ENCODE results near the gene ZNF335.
"Not testable (repeated sequence)": the region's sequence is repeated elsewhere in the genome, so short reads cannot be mapped to it uniquely, and the experiment has no call there.

ZNF335 gene

DNA sequence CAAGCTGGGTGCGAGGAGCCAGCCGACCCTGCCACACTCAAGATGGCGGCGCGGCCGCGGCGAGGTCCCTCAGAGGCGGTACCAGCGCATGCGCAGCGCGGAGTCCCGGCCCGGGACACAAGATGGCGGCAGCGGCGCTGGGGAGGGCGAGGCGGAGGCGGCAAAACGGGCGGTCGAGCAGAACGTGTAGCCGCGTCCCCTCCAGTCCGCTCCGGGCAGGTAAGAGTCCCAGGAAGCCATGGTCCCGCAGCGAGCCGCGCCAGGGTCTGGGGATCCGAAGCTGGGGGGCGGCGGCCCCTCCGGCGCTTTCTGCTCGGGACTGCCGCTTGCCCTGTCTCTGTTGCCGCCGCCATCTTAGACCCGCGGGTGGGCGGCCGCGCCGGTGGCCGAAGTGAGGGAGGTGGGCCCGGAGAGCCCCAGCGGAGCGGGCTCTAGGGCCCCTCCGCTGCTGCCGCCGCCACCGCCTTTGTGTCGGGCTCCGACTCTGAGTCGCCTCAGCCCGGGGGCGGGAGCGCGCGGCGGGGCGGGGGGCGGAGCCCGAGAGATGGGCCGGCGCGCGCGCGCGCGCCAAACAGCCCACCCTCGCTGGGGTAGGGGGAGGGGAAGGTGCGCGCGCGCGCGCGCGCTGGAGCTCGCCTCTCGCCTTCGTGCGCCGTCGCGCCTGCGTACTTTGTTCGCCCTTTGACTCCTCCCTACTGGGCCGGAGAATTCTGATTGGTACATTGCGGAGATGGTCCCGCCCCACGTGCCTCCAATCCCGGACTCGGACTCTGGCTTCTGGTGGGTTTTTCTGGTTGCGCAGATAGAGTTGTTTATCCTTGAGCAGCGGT is 37.2 kb downstream of the ZNF335 start, which contains the start of gene PCIF1:
PCIF1 (plus strand) TSS at position 98 of the 830 bp plus-strand sequence. CDS start 4,317 bp downstream, outside the sequence.
- DNase-seq (ENCODE audit: low read depth in 2 of 2) = peak; percentile 98 to 99

DNA sequence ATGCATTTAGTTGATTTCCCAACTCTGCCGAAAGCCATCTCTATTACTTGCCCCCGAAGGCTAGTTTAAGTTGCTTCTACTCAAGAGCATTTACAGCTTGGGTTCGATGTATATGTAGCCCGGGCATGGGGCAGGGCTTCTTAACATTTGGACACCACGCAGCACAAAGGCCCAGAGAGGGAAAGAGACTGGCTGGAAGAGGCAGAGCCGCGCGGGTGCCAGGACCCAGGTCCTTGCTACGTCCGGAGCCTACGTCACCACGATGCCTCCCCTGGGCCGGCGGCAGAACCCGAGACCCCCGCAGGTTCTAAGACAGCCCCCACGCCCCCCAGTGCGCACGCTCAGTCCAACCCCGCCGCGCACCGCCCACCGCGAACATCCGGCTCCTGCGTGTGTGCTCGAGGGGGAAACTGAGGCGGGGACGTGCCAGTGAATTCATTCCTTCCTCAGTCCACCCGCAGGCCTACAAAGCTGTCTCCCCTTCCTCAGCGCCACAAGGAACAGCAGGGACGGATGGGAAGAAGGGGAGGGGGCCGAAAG is 37.9 kb downstream of the ZNF335 start:
- peak in 1 of 2 donors; percentile 36 for DNase-seq (ENCODE audit: low read depth in 2 of 2)

- peak; percentile 39 to 52 for DNase-seq (ENCODE audit: low read depth in 2 of 2)
Measured at GRCh38 chr20:45933266-45934045, 38.5 kb downstream of the ZNF335 start.

DNA sequence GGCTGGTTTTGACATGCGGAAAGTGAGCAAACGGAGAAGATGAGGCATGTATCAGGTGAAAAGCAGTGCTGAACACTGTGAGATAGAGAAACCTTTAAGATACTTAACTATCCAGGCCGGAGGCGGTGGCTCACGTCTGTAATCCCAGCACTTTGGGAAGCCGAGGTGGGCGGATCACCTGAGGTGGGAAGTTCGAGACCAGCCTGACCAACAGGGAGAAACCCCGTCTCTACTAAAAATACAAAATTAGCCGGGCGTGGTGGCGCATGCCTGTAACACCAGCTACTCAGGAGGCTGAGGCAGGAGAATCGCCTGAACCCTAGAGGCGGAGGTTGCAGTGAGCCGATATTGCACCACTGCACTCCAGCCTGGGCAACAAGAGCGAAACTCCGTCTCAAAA is 40.3 kb downstream of the ZNF335 start:
- not testable (repeated sequence) for DNase-seq (ENCODE audit: low read depth in 2 of 2)

DNA sequence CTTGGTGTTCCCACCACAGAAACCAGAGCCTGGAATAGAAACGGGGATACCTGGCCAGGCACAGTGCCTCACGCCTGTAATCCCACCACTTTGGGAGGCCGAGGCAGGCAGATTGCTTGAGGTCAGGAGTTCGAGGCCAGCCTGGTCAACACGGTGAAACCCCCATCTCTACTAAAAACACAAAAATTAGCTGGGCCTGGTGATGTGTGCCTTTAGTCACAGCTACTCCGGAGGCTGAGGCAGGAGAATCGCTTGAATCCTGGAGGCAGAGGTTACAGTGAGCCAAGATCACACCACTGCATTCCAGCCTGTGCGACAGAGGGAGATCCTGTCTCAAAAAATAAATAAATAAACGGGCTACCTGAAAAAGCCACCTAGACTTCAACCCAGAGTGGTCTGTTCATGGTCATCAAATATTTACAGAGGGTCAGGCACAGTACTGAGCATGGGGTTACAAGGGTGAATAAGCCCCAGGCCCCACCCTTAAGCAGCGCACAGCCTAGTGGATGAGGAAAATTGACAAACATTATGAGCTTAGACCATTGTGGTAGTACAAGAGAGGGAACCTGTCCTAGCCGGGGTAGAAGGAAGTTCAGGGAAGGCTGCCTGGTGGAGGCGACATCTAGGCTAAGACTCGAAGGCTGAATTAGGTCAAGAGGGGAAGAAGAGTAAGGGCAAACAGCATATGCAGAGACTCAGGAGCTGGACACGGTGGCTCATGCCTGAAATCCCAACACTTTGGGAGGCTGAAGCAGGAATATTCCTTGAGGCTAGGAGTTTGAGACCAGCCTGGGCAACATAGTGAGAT is 44.7 kb downstream of the ZNF335 start:
- DNase-seq (ENCODE audit: low read depth in 2 of 2) = no peak

DNA sequence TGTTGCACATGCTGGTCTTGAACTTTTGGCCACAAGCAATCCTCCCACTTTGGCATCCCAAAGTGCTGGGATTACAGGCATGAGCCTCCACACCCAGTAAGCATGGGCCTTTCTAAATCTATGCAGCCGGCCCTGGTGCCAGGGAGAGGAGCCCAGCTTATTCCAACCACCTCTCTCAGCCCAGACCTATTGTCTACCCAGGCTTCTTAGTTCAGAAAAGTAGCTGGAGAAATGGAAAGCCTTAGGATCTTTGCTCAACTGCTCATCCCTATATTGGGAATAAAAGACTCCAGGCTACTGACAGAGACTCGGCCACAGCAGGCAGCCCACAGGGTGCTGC is 45.3 kb downstream of the ZNF335 start:
- DNase-seq (ENCODE audit: low read depth in 2 of 2) = no peak

DNA sequence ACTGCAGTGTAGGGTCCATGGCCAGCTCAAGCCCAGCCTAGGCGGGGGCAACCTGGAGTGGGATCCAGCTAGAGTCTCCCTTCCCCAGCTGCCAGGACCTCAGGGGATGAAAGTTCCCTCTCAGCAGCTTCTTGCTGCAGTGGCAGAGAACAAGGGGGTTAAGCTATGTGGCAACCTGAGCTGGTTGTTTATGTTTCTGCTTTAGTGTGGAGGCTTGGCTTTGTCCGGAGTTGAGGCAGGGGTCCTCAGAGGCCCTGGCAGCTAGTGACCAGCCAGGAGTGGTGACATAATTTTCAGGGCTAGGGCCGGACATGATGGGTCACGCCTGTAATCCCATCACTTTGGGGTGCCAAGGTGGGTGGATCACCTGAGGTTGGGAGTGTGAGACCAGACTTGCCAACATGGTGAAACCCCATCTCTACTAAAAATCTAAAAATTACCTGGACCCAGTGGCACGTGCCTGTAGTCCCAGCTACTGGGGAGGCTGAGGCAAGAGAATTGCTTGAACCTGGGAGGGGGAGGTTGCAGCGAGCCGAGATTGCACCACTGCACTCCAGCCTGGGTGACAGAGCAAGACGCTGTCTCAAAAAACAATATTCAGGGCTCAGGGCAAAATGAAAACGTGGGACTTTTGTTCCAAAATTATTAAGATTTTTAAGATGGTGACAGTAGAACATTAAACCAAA is 46.0 kb downstream of the ZNF335 start:
- DNase-seq (ENCODE audit: low read depth in 2 of 2) = no peak

GRCh38 chr20:45924391-45925261 is 47.4 kb downstream of the ZNF335 start:
- DNase-seq (ENCODE audit: low read depth in 2 of 2) = no peak

DNA sequence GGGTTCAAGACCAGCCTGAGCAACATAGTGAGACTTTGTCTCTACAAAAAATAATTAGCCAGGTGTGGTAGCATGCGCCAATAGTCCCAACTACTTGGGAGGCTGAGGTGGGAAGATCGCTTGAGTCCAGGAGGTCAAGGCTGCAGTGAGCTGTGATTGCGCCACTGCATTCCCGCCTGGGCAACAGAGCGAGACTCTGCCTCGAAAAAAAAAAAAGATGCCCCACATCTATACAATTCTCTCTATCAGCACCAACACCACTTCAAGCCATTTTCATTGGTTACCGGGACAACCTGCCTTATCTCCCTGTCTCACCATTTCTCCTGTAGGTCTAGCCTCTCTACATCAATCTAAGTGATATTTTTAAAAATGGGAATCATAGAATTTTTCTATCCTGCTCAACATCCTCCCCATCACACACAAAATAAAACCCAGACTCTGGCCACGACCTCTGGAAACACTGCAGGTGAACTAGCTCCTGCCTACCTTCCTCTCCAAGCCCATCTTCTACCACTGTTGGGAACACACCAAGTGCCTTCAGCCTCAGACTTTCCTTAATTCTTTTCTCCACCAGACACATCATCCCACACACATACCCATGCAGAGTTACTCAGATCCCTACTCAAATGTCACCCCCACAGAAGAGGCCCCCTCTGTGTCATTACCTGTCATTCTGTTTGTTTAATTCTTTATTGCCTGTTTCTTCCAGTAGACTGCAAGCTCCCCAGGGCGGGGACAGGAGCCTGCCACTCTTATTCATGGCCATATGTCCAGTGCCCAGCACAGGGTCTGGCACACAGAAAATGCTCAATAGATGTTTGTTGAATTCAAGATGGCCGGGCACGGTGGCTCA is 50.4 kb downstream of the ZNF335 start:
- no peak for DNase-seq (ENCODE audit: low read depth in 2 of 2)

- DNase-seq (ENCODE audit: low read depth in 2 of 2) = no peak
Measured at GRCh38 chr20:45920462-45921336, 51.3 kb downstream of the ZNF335 start.

DNA sequence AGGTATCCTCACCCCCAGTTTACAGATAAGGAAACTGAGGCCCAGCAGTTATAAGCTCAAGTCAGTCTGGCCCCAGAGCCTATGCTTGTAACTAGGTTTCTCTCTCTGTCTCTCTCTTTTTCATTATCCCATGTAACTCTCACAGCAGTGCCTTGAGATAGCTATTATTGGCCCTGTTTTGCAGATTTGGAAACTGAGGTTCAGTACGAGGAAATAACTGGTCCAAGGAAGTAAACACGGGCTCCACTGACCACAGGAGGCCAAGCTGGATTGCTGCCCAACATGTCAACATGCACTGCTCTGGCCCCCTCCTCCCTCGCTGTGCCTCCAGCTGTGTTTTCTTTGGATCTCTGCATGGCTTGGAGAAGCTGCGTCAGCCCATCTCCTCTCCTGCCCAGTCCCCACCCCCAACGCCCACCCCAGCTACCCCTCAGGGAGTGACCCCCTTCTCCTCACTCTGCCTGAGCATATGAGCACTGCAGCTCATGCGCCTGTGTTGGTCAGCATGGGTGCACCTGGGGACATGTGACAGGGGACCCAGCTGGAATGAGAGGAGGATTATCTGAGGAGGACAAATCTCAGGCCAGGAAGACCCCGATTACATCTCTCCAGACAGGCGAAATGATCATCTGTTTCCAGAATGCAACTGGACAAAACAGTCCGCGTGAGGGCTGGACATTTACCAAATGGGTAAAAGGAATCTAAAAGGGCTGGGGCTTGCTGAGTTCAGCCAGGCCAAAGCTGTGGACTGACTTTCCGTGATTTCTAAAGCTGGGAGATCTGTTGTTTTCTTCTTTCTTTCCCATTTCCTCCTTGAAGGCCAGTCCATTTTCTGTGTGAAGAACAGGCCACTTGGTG is 52.2 kb downstream of the ZNF335 start:
- DNase-seq (ENCODE audit: low read depth in 2 of 2) = no peak

DNA sequence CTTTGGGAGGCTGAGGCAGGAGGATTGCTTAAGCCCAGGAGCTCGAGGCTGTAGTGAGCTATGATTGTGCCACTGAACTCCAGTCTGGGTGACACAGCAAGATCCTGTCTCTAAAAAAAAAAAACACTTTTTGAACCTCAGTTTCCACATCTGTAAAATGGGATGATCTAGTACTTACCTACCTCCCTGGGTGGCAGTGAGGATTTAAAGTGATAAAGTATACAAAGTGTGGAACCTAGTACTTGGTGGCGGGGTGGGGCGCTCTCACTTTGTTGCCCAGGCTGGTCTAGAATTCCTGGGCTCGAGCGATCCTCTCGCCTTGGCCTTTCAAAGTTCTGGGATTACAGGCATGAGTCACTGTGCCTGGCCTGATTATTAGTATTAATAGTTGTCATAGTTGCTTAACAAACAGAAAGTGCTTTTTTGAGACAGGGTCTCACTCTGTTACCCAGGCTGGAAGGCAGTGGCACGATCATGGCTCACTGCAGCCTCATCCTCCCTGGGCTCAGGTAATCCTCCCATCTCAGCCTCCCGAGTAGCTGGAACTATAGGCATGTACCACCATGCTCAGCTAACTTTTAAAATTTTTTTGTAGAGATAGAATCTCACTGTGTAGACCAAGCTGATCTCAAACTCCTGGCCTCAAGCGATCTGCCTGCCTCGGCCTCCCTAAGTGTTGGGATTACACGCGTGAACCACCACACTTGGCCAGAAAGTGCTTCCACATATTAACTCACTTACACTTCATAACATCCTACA is 53.0 kb downstream of the ZNF335 start:
- DNase-seq (ENCODE audit: low read depth in 2 of 2) = no peak

GRCh38 chr20:45918182-45918737 is 53.7 kb downstream of the ZNF335 start:
- no peak for DNase-seq (ENCODE audit: low read depth in 2 of 2)

- no peak for DNase-seq (ENCODE audit: low read depth in 2 of 2)
Measured at GRCh38 chr20:45917790-45918141, 54.2 kb downstream of the ZNF335 start.

GRCh38 chr20:45913116-45913515 is 58.9 kb downstream of the ZNF335 start:
- DNase-seq (ENCODE audit: low read depth in 2 of 2) = no peak

DNA sequence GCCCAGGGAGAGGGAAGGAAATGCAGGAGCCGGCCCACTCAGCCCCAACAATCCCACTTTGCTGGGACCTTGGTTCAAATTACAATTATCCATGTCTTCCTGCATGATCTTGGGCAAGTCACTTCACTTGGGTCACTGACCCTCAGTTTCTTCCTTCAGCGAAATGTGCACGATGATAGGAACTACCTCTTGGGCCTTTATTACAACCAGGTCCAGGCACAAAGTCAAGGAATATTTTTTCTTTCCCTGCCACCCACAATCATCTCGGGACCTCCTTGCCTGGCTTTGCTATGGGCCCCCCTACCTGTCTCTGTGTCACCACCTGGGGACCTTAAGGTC is 59.7 kb downstream of the ZNF335 start:
- no peak for DNase-seq (ENCODE audit: low read depth in 2 of 2)

Data from activated CD4-positive, alpha-beta T cell treated with anti-CD3 and anti-CD28 coated beads for 24 hours (primary cell).